ENCODE data around the gene MAD1L1. TPM values are rescaled to one million over a fixed set of nuclear protein-coding genes. Genes with fewer than 3 reads are reported as not detected.

Gene MAD1L1
- total and polyA plus RNA-seq, 7 donors = 11.7 to 17.5 (median 15.6) TPM

DNA sequence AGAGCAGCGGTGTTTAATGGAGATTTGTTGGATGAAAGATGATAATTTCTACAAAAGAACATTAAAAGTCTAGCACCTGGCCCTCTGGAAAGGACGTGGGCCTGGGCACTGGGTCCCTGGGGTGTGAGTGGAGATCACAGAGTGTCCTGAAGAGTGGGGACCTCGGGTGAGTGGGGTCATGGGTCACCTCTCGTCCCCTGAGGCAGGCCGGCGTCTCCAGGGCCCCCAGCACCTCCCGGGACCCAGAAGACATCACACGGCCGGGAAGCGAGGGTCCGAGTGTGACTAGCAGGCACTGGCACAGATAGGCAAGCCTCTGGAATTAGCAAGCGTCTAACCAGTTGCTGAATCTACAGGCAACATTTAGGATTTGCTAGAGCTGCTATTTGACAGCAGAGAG, 257.2 kb downstream of the MAD1L1 start:
- DNase-seq = peak in 1 of 2 donors; percentile 42
- H3K4me3 ChIP-seq = no peak overlapping the region
- H3K9me3 ChIP-seq = no peaks in the 10 kb centered on the region
- peaks cover 0 to 7% of the 10 kb centered on the region in 2 donors for H3K36me3 ChIP-seq (ENCODE audit: insufficient read depth in 1 of 2, low read depth in 1 of 2)
- no peak overlapping the region for H3K27ac ChIP-seq
- no peak for ATAC-seq
- TF ChIP-seq, protein P1, sequence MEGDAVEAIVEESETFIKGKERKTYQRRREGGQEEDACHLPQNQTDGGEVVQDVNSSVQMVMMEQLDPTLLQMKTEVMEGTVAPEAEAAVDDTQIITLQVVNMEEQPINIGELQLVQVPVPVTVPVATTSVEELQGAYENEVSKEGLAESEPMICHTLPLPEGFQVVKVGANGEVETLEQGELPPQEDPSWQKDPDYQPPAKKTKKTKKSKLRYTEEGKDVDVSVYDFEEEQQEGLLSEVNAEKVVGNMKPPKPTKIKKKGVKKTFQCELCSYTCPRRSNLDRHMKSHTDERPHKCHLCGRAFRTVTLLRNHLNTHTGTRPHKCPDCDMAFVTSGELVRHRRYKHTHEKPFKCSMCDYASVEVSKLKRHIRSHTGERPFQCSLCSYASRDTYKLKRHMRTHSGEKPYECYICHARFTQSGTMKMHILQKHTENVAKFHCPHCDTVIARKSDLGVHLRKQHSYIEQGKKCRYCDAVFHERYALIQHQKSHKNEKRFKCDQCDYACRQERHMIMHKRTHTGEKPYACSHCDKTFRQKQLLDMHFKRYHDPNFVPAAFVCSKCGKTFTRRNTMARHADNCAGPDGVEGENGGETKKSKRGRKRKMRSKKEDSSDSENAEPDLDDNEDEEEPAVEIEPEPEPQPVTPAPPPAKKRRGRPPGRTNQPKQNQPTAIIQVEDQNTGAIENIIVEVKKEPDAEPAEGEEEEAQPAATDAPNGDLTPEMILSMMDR (IDR thresholded peaks at IDR 0.05) = no peak
- H3K27me3 ChIP-seq (ENCODE audit: insufficient read depth in 3 of 3, low read length in 2 of 3) = no peaks in the 10 kb centered on the region
- no peaks in the 10 kb centered on the region for H3K4me1 ChIP-seq
- 91 to 95% (median 94%) methylated on average over 12 of the region's 12 CpGs for WGBS, 3 donors
- intact Hi-C loops (cut with DNase I) = no loop called here

DNA sequence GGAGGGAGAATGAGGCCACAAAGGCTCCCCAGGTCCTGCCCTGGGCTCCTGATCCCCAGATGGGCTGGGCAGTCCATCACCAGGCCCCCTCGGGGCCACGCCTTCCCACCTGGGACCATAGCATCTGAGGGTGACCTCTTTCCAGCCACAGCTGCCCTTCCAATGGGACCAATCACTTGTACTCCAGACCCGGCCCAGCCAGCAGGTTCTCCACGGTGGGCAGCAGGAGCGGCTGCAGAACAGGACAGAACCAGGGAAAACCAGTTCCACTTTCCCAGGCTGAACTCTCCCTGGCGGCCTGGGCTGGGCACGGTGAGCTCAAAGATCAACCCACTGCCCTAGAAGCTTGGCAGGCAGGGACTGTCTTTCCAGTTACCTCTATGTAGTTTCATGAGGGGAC, 257.6 kb downstream of the MAD1L1 start:
- TF ChIP-seq, protein P1 (IDR thresholded peaks at IDR 0.05) = no peak
- DNase-seq (peak in 1 of 2 donors; percentile 42), ATAC-seq (no peak)
- Histone ChIP-seq H3K9me3 (no peaks in the 10 kb centered on the region), H3K27me3 (ENCODE audit: insufficient read depth in 3 of 3, low read length in 2 of 3) (no peaks in the 10 kb centered on the region), H3K4me3 (no peak overlapping the region), H3K4me1 (no peaks in the 10 kb centered on the region), H3K27ac (no peak overlapping the region), H3K36me3 (ENCODE audit: insufficient read depth in 1 of 2, low read depth in 1 of 2) (peaks cover 0 to 7% of the 10 kb centered on the region in 2 donors)
- intact Hi-C loops (cut with DNase I) = no loop called here
- 92 to 95% (median 93%) methylated on average over 7 of the region's 7 CpGs for WGBS, 3 donors

DNA sequence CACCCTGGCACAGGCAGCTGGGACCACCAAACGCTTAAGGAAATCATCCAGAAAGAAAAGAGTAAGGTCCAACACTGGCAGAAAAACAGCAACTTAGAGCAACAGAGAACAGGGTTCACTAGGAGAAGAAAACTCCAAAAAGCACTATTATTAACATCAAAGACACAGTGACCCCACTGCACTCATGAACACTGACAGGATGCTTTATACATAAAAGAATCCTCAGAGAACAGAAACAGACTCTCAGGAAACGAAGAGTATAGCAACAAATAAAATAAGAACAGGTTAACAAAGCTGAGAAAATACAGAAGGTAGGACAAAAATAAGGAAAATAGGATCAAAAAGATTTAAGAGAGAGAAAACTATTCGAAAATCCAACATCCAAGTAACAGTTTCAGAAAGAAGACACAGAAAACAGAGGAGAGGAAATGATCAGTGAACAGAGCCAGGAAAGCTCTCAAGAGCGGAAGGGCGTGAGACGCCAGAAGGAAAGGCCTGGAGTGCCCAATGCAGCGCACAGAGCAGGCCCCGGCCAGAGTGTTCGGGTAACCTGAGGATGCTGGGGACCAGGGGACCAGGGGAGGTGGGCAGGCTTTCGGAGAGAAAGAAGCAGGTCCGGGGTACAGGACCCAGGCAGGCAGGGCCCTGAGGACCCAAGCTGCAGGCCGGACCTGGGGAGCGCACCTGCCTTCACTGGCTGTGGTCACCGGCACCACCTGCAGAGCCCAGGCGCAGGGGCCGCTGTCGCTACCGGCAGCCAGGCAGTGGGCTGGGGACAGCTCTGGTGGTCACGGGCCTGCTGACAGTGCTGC, 258.2 kb downstream of the MAD1L1 start:
- no peak overlapping the region for H3K27ac ChIP-seq
- H3K4me1 ChIP-seq = no peaks in the 10 kb centered on the region
- 72 to 82% (median 82%) methylated on average over 15 to 19 of the region's 19 CpGs for WGBS, 3 donors
- H3K27me3 ChIP-seq (ENCODE audit: insufficient read depth in 3 of 3, low read length in 2 of 3) = no peaks in the 10 kb centered on the region
- TF ChIP-seq, protein P1 (IDR thresholded peaks at IDR 0.05) = no peak
- ATAC-seq (peak in 1 of 4 donors; percentile 25), DNase-seq (peak; percentile 13 to 36)
- no peak overlapping the region for H3K4me3 ChIP-seq
- H3K9me3 ChIP-seq = no peaks in the 10 kb centered on the region
- H3K36me3 ChIP-seq (ENCODE audit: insufficient read depth in 1 of 2, low read depth in 1 of 2) = peaks cover 0 to under 1% of the 10 kb centered on the region in 2 donors
- intact Hi-C loops (cut with DNase I) = no loop called here

DNA sequence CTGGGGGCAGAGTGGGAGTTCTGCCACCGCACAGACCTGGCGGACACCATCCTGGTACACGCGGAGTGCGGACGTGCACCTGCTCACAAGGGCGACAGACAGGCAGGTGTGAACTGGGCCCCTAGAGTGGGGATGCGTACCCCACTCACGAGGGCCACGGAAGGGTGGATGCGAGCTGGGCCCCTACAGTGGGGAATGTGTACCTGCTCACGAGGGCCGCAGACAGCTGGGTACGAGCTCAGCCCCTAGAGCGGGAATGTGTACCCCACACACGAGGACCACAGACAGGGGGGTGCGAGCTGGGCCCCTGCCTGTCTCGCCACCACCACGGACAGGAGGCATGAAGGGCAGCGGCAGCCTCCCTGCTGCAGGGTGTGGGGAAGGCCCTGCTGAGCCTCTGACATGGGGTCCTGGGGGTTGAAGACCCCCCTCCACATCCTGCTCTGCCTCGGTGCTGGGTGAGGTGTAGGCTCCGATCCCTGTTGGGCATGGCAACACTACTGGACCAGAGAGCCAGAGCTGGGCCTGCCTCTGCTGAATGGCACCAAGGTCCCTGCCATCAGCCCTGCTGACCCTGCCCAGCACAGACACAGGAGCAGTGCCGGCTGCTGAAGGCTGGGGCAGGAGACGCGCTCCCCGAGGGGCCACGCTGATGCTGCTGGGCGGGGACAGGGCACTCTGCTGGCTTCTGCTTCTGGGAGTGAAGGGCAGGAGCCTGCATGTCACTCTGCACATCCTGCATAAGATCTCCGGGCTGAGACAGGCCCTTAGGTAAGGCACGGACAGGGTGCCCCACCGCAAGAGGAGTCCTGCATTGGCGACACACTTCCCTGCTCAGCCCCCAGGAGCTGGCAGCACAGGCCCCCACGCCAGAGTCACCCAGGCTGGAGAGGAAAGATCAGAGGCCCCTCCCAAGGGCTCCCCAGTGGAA, 259.2 kb downstream of the MAD1L1 start:
- Histone ChIP-seq H3K27ac (no peak overlapping the region), H3K27me3 (ENCODE audit: insufficient read depth in 3 of 3, low read length in 2 of 3) (no peaks in the 10 kb centered on the region), H3K9me3 (no peaks in the 10 kb centered on the region), H3K4me3 (no peak overlapping the region), H3K36me3 (ENCODE audit: insufficient read depth in 1 of 2, low read depth in 1 of 2) (no peaks in the 10 kb centered on the region), H3K4me1 (no peaks in the 10 kb centered on the region)
- WGBS, 3 donors = 90 to 96% (median 94%) methylated on average over 29 to 33 of the region's 33 CpGs
- intact Hi-C loops (cut with DNase I) = no loop called here
- DNase-seq (peak in 1 of 2 donors; percentile 45), ATAC-seq (peak in 1 of 4 donors; percentile 31)
- TF ChIP-seq, protein P1 (IDR thresholded peaks at IDR 0.05) = no peak
